ENCODE measurements around the gene ELL. TPM values are rescaled to one million over a fixed set of nuclear protein-coding genes. Genes with fewer than 3 reads are reported as not detected.

The ELL gene
- total RNA-seq, 1 donor from 2014 or later = 7.9 TPM

DNA sequence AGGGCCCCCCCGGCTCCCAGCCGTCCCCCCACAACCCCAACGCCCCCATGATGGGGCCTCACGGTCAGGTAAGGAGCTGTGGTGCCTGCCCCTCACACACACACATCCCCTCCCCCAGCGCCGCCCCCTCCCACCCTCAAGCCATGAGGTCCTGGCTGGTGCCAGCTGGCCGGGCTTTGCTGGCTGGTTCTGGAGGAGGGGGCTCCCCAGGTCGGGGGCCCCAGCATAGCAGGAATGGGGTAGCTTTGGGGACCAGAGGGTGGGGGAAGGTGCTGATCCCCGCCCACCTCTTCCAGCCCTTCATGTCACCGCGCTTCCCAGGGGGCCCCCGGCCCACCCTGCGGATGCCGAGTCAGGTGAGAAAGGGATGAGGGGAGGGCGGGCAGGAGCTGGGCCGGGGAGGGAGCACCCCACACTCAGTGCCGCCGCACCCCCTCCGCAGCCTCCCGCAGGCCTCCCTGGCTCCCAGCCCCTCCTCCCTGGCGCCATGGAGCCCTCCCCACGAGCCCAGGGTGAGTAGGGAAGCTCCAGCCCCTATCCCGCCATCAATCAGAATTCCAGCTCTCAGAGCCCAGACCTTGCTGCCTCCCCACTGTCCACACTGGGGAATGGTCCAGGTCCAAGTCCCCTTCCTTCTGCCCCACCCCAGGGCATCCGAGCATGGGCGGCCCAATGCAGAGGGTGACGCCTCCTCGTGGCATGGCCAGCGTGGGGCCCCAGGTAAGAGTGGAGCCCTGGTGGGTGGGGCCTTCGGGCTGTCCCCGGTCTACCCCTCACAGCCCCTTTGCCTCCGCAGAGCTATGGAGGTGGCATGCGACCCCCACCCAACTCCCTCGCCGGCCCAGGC lies 90.3 kb downstream of the ELL start:
- peaks cover 13% of the 10 kb centered on the region for H3K36me3 ChIP-seq
- H3K4me1 ChIP-seq = peaks cover 66% of the 10 kb centered on the region
- H3K9me3 ChIP-seq (replicated peaks) = no peaks in the 10 kb centered on the region
- DNase-seq = no peak
- H3K27me3 ChIP-seq (ENCODE audit: low read depth) = no peaks in the 10 kb centered on the region
- intact Hi-C loops (cut with micrococcal nuclease) = no loop called here
- no peak overlapping the region for H3K4me3 ChIP-seq
- TF ChIP-seq, protein P1, sequence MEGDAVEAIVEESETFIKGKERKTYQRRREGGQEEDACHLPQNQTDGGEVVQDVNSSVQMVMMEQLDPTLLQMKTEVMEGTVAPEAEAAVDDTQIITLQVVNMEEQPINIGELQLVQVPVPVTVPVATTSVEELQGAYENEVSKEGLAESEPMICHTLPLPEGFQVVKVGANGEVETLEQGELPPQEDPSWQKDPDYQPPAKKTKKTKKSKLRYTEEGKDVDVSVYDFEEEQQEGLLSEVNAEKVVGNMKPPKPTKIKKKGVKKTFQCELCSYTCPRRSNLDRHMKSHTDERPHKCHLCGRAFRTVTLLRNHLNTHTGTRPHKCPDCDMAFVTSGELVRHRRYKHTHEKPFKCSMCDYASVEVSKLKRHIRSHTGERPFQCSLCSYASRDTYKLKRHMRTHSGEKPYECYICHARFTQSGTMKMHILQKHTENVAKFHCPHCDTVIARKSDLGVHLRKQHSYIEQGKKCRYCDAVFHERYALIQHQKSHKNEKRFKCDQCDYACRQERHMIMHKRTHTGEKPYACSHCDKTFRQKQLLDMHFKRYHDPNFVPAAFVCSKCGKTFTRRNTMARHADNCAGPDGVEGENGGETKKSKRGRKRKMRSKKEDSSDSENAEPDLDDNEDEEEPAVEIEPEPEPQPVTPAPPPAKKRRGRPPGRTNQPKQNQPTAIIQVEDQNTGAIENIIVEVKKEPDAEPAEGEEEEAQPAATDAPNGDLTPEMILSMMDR (IDR thresholded peaks at IDR 0.05; ENCODE audit: borderline replicate concordance) = no peak
- no peak overlapping the region for H3K27ac ChIP-seq (replicated peaks)

DNA sequence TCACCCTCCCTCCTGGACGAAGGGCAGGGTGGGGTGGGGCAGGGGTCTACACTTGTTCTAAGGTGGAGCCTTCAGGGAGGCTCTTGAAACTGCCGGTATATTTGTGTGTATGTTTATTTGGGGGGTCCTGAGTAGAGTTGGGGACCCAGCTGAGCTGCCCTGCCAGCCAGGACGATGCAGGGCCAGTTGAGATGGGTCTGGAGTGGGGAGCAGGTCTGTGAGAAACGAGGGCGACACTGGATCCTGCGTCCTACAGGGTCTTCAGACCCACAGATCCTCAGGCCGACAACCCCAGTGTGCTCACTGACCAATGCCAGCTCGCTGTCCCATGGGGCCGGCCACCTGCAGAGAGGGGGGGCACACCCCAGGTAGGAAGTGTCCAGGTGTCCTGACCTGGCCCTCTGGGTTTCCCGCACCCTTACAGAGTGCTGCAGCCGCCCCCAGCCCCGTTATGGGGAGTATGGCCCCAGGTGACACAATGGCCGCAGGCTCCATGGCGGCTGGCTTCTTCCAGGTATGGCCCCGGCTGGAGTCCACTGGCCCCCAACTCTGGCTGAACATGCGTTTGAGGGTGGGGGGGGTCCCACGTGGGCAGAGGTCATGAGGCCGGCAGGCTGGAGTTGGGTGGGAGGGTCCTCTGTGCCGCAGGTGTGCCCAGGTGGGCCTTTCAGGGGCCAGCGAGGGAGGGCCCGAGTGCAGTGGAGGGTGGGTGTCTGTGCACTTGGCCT lies 91.3 kb downstream of the ELL start:
- intact Hi-C loops (cut with micrococcal nuclease) = no loop called here
- Histone ChIP-seq H3K9me3 (replicated peaks) (no peaks in the 10 kb centered on the region), H3K4me1 (peaks cover 66% of the 10 kb centered on the region), H3K36me3 (peaks cover 8% of the 10 kb centered on the region), H3K4me3 (no peak overlapping the region), H3K27me3 (ENCODE audit: low read depth) (no peaks in the 10 kb centered on the region), H3K27ac (replicated peaks) (peak overlapping the region; percentile 74)
- TF ChIP-seq, protein P1 (IDR thresholded peaks at IDR 0.05; ENCODE audit: borderline replicate concordance) = no peak
- no peak for DNase-seq

DNA sequence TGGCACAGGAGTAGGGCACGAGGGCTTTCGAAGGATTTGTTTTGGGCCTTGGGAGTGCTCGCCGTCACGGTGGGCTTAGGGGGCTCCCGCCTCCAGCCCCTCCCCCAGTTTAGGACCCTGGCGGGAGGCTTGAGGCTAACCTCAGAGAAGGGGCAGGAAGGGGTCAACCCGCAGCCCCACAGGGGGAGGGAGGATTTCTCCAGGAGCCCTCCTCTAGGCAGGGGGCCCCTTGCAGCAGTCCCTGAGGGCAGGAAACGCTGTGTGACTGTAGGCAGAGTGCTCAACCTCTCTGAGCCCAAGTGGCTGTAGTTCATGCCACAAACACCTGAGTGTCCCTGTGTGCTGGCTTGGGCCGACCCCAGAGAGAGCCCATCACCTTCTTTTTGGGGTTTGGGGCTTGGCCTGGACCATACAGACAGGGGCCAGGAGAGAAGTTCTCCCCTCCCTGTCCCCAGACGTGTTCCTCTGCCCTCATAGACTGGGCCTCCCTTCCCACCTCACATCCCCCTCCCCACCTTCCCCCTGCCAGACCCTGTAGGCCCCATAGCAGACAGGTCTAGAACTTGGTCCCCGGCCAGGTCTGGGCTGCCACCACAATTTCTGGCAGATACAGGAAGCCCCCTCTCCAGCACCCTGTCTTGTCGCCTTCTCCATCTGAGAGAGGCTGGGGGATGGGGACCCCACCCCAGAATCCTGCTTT lies 92.0 kb downstream of the ELL start:
- intact Hi-C loops (cut with micrococcal nuclease) = no loop called here
- Histone ChIP-seq H3K27ac (replicated peaks) (peak overlapping the region; percentile 74), H3K27me3 (ENCODE audit: low read depth) (no peaks in the 10 kb centered on the region), H3K36me3 (peaks cover under 1% of the 10 kb centered on the region), H3K4me1 (peaks cover 72% of the 10 kb centered on the region), H3K9me3 (replicated peaks) (no peaks in the 10 kb centered on the region), H3K4me3 (peak overlapping the region; percentile 65)
- DNase-seq = no peak
- TF ChIP-seq, protein P1 (IDR thresholded peaks at IDR 0.05; ENCODE audit: borderline replicate concordance) = no peak

DNA sequence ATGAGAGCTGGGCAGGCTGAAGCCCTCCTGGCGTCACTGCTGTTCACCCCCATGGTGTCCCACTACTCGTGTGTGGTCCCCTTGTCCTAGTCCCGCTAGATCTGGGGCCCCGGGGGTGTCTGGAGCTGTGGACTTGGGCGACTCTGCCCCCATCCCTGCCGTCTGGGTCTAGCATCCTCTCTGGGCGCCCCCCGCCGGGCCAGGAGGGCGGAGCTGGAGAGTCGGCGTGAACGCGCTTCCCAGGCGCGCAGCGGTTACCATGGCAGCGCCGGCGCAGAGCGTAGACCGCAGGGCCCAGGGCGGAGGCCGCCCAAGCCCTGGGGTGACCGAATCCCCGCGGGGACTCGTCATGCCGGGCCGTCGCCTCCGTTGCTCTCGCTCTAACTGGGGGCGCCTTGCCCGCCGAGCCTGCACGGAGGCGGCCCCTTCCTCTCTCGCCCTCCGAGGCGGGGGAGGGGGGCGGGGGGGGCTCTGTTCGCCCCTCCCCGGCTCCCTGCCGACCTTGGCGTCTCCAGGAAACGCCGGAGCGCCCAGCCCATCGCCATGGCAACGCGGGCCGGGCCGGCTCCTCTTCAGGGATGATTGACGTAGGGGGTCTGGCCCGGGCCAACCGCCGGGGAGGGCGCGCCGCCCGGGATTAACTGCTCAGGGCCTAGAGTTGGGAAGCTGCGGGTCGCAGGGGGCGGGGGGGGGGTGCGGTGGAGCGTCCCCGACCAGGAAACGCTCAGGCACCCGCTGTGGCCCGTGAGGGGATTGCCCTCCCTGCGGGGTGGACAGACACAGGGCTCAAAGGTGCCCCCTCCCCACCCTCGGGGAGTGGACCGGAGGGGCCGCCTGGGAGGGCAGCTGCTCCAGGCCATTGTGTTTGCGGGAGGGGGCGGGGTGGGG lies 92.8 kb downstream of the ELL start:
- Histone ChIP-seq H3K9me3 (replicated peaks) (no peaks in the 10 kb centered on the region), H3K4me1 (peaks cover 71% of the 10 kb centered on the region), H3K27ac (replicated peaks) (peak overlapping the region; percentile 74), H3K27me3 (ENCODE audit: low read depth) (no peaks in the 10 kb centered on the region), H3K36me3 (no peaks in the 10 kb centered on the region), H3K4me3 (peak overlapping the region; percentile 65)
- intact Hi-C loops (cut with micrococcal nuclease) = no loop called here
- peak; percentile 72 for DNase-seq
- TF ChIP-seq, protein P1 (IDR thresholded peaks at IDR 0.05; ENCODE audit: borderline replicate concordance) = no peak

Data from left ventricle myocardium inferior (tissue), 1 donor.